DMS 273 (cell line): ENCODE data around the gene TYW5.

Experiments used
- DNase-seq: peaks from one replicate; lab custom pipeline; 2025; ENCODE audit not compliant: unreplicated experiment; lab: John Stamatoyannopoulos, UW

The TYW5 gene

DNA sequence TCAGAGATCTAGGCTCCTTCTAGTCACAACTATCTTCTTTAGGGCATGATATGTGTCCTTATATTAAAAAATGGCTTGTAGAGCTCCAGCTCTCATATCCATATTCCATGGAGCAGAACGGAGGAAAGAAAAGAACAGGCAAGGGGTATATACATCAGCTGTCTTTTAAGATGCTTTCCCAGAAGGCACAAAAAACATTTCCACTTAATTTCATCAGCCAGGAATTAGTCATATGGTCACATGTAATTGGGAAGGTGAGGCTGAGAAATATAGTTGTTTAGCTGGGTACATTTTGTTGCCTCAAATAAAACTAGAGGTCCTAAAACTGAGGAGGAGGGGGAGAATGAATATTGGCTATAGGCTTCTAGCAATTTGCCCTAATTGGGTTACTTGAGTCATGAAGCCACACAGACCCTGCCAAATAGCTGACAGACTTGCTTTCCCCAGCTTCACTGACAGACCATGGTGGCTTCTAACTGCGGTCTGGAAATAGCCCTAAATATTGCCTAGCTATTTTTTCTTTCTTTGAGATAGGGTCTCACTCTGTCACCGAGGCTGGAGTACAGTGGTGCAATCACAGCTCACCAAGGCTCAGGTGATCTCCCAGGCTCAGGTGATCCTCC, 20.1 kb upstream of the TYW5 start:
- no peak for DNase-seq

DNA sequence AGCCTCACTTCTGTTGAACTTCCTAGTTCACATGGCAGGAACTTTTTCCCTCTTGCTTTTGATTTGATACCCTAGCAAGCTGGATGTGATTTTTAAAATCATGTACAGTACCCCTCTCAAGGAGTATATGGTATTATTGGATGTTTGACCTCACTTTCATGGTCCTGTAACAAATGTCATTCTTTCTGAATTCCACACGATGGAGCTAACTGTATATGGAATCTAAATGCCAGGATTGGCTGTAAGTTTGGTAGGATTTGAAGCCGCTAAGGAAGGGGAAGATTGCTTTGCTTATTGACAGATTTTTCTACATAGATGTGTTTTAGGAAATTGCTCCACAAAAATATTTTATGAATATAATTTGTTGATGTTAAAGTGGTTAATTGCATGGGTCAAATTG, 18.4 kb upstream of the TYW5 start:
- peak; percentile 52 for DNase-seq

DNA sequence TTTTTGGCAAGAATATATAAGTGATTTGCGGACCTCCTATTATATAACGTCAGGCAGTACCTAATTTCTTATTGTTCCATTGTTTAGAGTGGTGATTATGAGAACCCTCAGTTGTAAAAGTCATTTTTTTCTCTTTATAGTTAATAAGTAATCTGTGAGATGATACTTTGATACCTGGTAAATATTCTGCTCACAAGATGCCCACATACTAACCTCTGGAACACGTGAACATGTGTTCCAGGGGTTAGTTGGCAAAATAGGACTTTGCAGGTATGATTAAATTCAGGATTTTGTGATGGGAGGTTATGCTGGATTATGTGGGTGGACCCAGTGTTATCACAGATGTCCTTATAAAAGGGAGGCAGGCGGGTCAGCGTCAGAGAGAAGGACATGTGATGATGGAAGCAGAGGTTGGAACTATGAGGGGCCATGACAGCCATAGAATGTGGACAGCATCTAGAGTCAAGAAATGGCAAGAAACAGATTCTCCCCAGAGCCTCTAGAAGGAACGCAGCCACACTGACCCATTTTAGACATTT, 16.9 kb upstream of the TYW5 start:
- DNase-seq = no peak

DNA sequence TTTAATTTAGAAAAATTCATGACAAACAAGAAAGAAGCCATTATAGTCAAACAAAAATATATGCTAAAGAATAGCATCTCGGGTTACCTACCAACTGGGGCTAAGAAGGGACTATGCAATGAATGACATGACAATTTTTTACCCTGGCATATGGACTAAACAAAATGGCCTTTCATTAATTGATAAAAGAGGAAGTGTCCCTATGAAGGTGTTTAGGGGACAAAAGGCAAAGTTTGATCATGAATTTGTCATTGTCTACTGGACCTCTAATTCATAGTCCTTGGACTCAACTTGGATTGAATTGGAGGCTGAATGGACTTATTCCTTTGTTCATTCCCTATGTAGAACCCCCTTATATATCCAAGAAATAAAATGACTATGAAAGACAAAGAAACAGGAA, 12.8 kb upstream of the TYW5 start:
- DNase-seq = no peak

DNA sequence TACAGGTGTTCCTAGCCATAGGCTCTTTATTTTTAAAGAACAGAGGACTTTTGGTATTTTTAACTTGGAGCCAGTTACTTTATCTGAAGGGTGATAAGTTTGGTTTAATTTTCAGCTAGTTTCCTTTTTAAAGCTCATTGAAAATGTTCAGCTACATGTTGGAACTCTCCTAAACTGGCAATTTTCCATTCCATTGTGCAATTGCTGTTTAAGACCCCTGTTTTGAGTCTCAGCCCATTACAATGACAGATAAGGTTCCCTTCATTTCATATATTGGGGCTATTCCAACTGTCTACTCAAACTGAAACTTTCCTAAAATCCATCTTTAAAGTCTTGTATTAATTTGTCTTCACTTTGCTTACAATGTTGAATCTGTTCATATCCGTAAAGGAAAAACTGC, 11.7 kb upstream of the TYW5 start:
- no peak for DNase-seq

DNA sequence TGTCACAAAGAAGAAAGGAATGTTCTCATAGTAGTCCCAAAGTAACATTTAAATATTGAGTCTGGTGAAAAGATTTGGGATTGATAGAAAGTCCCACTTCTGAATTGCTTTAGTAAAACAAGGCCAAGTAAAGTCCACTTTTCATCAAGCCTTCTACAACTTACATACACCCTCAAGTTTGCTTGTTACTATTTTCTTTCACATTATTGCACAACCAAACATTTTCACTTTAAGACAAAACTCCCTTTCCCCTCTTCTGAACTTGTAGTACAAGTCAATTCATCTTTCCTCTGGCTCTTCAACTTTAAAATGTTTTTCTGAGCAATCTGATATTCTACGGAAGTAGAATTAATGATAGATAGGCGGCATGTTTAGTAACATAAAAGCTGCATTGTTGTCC, 11.1 kb upstream of the TYW5 start:
- DNase-seq = no peak

DNA sequence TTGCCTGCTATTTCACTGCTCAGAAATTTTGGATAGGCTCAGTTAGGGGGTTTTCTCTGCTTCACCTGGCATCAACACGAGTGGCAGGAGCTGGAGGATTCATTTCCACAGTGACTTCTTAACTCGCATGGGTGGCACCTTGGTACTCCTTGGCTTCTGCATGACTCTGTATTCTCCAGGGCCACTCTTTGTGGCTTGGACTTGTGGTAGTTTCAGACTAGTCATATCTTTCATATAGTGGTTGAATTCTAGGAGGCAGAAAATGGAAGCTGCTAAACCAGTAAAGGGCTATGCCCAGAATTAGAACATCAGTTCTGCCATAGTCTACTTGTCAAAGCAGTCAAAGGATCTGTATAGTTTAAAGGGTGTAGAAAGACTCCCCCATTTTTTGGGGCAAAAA, 6.9 kb upstream of the TYW5 start:
- DNase-seq = no peak

DNA sequence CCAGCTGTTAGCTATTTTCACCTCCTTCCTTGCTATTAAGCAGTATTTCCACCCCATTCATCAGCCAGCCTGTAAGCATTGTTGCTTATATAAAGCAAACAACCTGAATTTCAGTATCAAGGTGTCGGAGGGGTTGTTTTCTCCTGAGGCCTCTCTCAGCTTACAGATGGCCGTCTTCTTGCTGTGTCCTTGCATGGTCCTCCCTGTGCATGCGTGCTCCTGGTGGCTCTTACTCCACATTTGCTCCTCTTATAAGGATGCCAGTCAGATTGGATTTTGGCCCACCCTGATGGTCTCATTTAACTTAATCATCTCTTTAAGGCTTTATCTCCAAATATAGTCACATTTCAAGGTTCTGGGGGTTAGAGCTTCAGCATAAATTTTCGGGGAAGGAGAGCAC, 2.7 kb upstream of the TYW5 start:
- DNase-seq = no peak

DNA sequence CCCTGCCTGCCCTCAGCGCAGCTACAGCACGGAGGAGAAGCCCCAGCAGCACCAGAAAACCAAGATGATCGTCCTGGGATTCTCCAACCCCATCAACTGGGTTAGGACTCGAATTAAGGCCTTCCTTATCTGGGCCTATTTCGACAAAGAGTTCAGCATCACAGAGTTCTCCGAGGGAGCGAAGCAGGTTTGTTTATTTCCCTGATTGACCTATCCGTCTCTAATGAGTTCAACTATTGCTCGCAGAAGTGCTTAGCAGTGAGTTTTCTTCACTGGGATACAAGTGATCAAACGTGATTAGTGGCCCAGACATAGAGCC, 730 bp upstream of the TYW5 start:
- peak; percentile 36 for DNase-seq

DNA sequence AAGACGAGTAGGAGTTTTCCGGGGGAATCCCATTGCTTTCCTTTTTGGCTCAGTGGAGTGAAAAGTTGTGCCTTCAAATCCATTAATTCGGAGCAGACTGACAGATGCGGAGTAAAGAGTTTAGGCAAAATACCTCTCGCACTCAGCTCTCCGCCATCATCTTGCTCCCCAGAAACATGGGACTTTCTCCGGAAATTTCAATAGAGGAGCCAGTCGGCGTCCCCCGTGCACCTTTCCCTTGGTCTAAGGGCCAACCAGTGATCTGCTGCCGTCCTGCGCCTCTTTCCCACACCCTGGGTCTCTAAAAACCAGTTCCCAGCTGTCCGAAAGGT, 318 bp downstream of the TYW5 start:
- DNase-seq = peak; percentile 82

DNA sequence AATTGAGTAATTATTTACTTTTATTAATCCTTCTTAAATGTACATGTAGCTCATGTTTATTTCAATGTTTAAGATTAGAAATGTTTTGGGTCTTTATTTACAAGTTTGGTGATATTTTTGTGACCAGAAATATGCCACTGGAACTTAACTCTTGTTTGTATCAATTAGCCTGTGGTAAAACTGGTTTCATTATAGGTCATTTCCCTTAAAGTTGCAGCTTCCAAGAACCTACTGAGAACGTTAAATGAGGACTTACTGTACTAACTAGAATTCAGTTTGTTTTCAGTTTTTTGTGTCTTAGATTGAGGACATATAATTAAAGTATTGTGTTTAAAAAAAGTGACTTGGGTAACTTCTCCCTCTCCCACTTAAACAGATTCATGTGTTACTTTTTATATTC, 4.3 kb downstream of the TYW5 start:
- DNase-seq = no peak

DNA sequence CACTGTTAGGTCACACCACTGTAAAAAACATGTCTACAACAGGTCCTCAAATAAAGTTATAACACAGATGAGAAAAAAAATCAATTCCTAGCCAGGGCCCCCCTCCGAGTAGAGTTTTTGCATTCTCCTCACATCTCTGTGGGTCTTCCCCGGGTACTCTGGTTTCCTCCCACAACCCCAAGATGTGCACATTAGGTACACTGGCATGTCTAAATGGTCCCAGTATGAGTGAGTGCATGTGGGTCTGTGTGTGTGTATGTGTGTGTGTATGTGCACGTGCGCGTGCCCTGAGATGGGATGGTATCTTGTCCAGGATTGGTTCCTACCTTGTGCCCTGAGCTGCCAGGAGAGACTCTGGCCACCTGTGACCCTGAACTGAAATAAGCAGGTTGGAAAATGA, 4.9 kb downstream of the TYW5 start:
- DNase-seq = no peak

DNA sequence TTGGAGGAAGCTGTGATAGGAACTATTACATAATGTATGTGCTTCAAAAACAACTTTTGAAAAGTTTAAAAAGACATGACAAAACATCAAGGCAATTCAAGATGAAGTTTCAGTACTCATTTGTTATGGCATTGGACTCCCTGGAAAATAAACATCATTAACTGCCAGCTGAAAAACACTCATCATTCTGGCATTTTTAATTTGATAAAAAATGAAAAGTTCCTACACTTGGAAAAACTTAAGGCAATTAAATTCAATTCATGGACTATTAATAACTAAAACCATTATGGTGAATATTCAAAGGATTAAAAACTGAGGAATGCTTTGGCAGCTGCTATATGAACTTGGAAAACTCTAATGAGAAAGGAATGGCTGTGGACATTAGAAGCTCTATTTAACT, 8.5 kb downstream of the TYW5 start:
- no peak for DNase-seq

DNA sequence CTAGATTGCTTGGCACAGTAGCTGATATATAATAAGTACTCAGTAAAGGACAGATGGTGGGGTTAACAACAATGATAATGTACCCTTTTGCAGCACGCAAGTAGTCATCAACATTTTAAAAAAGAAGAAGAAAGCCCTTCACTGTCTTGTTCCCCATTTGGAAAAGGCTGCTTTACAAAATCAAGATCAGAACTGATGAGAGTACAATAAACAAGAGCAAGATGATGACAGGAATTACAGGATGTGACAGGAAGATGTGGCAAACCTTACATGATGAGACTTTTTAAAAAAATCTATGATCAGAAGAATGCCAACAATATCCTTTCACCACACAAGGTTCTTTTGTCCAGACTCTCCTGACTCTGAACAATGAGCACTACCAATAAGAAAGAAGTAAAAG, 9.1 kb downstream of the TYW5 start:
- no peak for DNase-seq

DNA sequence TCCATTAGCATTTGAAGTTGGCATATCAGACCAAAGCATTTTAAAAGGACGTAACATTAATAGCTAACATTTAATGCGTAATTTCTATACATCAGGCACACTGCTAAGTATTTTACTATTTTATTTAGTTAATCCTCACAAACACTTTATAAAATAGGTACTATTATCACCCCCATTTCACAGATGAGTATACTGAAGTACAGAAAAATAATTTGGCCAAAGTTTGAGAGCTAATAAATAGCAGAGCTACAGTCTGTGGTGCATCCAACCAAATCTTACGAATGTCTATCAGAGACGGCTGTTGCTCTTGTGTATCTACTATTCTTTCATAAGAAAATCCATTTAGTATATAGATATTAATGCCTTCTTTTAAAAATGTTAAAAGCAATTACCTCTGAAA, 11.9 kb downstream of the TYW5 start:
- DNase-seq = no peak

DNA sequence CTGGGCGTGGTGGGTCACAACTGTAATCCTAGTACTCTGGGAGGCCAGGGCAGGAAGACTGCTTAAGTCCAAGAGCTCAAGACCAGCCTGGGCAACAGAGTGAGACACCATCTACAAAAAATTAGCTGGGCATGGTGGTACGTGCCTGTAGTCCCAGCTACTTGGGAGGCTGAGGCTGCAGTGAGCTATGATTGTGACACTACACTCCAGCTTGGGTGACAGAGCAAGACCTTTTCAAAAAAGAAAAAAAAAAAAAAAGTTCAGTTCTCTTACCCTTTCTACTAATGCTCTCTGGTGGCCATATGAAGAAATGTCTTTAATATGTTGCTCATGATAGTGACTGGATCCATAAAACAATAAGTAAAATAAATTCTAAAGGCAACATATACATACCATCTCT, 14.9 kb downstream of the TYW5 start:
- DNase-seq = peak; percentile 29

DNA sequence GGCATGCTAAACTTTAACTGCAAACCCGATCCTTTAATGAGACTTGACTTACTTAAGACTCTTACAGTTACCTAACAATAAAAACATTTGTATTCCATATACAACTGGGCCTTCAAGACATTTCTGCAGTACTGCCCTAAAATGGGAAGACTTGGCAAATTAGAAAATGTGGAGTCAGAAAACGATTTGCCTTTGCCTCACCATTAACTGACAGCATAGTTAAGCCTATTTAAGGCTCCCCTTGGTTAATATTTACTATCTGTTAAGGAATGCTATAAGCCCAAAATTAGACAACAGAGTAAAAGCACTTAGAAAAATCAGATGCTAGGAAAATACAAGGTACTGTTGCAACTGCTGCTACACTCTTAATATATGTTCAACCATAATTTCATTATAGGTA, 18.7 kb downstream of the TYW5 start:
- no peak for DNase-seq

DNA sequence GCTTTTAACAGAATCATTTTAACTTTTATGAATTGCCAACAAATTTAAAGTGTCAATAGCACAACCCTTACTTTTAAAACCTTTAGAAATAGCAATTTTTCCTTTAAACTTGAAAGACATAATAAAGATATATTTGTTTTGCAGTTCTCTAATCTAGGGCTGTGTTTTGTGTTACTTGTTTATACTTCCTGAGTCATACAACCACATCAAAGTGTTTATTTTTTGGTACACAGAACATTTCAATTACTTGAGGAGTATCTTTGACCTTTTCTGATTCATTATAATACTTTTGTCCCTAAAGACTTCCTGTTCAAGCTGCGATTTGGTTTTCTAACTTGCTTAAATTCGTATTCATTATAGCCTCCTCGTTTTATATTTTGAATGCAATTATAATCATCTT, 21.8 kb downstream of the TYW5 start:
- no peak for DNase-seq

DNA sequence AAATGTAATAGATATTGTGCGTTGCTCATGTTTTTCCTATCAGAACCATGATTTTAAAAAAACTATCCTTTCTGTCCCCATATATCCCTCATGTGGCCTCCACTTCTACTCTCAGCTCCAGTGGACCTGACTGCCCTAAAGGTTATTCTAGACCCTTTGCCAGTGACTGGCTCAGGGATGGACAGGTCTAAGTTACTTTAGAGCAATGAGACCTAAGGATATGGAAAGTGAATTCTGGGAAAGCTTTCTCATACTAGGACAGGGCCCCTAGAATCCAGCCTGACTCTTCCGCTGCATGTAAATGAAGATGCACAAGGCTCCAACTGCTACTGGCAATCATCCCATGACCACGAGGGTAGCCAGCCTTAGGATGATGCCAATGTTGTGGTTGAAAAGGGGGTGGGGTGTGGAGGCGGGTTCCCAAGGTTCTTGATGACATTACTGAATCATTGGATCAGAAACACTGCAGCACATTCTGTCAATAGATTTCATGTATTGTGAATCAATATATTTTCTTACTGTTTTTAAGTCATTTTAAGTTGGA, 22.9 kb downstream of the TYW5 start:
- DNase-seq = peak; percentile 34

DNA sequence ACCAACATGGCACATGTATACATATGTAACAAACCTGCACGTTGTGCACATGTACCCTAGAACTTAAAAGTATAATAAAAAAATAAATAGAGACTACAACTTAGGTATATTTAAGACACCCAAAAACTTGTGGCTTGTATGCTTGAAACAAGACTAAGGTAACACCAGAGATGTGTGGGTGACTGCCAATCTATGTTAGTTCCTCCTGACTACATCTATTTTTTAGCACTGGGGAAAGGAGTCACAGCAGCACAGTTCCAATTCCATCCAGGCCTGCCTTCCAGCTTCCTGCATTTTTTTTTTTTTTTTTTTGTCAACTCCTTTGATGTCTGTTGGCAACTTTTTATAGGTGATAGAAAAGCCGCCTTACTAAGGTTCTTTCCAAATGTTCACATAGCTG, 26.0 kb downstream of the TYW5 start:
- DNase-seq = no peak

DNA sequence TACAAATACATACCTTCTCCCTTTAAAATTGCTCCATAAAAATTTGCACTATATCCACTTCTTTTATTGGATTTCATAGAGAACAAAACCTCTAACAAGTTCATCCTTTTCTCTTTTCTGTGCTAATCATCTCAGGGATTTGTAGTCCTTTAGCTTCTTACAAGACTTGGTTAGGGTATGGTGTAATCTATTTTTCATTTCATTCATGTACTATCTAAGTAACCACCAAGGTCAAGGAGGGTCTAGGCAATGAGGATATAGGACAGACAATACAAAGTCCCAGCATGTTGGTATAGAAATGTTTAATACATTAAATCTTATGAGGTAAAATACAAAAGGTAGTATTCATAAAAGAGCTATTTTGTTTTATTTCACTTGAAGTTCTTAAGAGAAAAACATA, 26.7 kb downstream of the TYW5 start:
- DNase-seq = no peak

DNA sequence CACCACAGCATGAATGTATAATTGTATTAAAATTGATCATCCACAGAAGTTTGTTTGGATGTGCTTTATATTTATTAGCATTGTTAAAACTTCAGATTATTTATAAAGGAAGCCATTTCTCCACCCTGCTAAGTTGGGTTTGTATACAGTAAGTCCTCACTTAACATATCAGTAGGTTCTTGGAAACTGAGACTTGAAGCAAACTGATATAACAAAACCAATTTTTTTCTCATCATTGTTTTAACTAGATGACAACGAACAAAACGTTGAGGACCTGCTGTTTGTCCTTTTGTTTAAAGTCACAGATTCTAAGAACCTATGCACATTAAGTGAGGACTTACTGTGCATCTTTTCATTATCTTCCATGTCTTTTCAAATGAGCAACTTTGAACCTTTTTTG, 27.1 kb downstream of the TYW5 start:
- no peak for DNase-seq

DNA sequence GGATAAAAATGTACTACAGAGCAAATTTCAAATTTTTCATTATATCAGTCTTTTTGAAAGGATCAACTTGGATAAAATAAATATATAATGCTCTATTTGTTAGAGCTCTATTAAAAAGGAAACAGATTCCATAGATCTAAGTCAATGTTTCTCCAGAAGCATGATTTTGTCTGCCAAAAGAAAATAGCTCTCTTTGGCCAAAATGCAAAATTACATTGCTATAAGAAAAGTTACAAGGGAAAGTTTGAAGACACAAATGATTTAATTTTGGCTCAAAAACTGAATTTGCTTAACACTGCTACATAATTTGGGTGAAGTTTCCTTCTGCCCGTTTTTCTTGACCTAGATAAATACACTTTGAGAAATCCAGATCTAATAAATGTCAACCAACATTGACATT, 28.5 kb downstream of the TYW5 start:
- no peak for DNase-seq

DNA sequence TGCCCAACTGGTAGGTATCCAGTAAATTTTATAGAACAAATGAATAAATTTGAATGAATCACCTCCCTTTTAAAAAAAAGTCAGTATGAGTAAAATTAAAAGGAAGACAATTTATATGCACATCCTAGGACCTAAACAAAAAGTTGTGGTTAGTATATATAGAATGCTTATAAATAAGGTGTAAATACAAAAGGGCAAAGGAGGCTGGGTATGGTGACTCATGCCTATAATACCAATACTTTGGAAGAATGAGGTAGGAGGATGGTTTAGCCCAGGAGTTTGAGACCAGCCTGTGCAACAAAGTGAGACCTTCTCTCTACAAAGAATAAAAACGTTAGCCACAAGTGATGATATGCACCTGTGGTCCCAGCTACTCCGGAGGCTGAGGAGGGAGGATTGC, 31.4 kb downstream of the TYW5 start:
- no peak for DNase-seq
